Measurements from ENCODE around the gene CCNG2. TPM values are rescaled to one million over a fixed set of nuclear protein-coding genes. Genes with fewer than 3 reads are reported as not detected.

The CCNG2 gene
- total RNA-seq, 4 donors from 2014 or later: 31.7 to 75.1 (median 40.0) TPM

DNA sequence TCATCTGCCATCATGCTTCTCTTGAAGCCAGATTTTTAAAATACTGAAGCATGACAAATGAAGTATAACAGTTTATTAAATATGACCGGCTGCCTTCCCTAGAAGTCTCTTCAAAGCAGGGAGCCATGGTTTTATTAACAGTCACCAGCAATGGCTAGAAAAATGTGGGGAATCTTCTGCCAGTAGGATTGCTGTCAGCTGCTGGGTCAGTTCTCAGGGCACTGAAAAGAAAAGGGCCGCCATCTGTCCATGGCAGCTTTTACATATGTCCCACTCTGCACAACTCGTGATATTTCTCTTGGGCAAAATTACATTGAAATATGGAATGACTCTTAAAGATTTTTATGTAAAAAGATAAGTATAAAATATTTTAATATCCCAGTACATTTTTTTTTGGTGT is 2.8 kb downstream of the CCNG2 start:
- intact Hi-C loops (cut with DNase I; ENCODE audit: low total_unique reads): no loop called here

GRCh38 chr4:77163641-77164040 is 6.6 kb downstream of the CCNG2 start:
- no peak overlapping the region for H3K4me3 ChIP-seq (ENCODE audit: low read depth, poor library complexity, severe bottlenecking)
- intact Hi-C loops (cut with DNase I; ENCODE audit: low total_unique reads): no loop called here
- no peak for TF ChIP-seq POLR2A (IDR thresholded peaks at IDR 0.05)
- TF ChIP-seq, protein P1, sequence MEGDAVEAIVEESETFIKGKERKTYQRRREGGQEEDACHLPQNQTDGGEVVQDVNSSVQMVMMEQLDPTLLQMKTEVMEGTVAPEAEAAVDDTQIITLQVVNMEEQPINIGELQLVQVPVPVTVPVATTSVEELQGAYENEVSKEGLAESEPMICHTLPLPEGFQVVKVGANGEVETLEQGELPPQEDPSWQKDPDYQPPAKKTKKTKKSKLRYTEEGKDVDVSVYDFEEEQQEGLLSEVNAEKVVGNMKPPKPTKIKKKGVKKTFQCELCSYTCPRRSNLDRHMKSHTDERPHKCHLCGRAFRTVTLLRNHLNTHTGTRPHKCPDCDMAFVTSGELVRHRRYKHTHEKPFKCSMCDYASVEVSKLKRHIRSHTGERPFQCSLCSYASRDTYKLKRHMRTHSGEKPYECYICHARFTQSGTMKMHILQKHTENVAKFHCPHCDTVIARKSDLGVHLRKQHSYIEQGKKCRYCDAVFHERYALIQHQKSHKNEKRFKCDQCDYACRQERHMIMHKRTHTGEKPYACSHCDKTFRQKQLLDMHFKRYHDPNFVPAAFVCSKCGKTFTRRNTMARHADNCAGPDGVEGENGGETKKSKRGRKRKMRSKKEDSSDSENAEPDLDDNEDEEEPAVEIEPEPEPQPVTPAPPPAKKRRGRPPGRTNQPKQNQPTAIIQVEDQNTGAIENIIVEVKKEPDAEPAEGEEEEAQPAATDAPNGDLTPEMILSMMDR (IDR thresholded peaks at IDR 0.05): no peak
- no peak for DNase-seq (ENCODE audit: low spot score in 2 of 2)
- 73 to 78% methylated on average over 4 of the region's 4 CpGs for WGBS, 2 donors

More for the DNA sequence above, 2.8 kb downstream of the CCNG2 start:
- TF ChIP-seq, protein P1 (IDR thresholded peaks at IDR 0.05): no peak
- no peak for TF ChIP-seq POLR2A (IDR thresholded peaks at IDR 0.05)
- no peak for DNase-seq (ENCODE audit: low spot score in 2 of 2)
- no peak overlapping the region for H3K4me3 ChIP-seq (ENCODE audit: low read depth, poor library complexity, severe bottlenecking)
- WGBS, 2 donors: 53 to 58% methylated on average over 3 of the region's 3 CpGs

- 80 to 94% methylated on average over 1 of the region's 1 CpG for WGBS, 2 donors
- intact Hi-C loops (cut with DNase I; ENCODE audit: low total_unique reads): no loop called here
These were observed 10.2 kb downstream of the CCNG2 start for GRCh38 chr4:77167173-77167572.

GRCh38 chr4:77167866-77168265 is 10.9 kb downstream of the CCNG2 start:
- TF ChIP-seq POLR2A (IDR thresholded peaks at IDR 0.05): no peak
- TF ChIP-seq, protein P1 (IDR thresholded peaks at IDR 0.05): no peak
- no peak for DNase-seq (ENCODE audit: low spot score in 2 of 2)
- WGBS, 2 donors: 73 to 86% methylated on average over 3 of the region's 3 CpGs
- intact Hi-C loops (cut with DNase I; ENCODE audit: low total_unique reads): no loop called here
- no peak overlapping the region for H3K4me3 ChIP-seq (ENCODE audit: low read depth, poor library complexity, severe bottlenecking)

More at GRCh38 chr4:77167173-77167572, 10.2 kb downstream of the CCNG2 start:
- no peak for DNase-seq (ENCODE audit: low spot score in 2 of 2)
- TF ChIP-seq, protein P1 (IDR thresholded peaks at IDR 0.05): no peak
- TF ChIP-seq POLR2A (IDR thresholded peaks at IDR 0.05): no peak
- H3K4me3 ChIP-seq (ENCODE audit: low read depth, poor library complexity, severe bottlenecking): no peak overlapping the region

DNA sequence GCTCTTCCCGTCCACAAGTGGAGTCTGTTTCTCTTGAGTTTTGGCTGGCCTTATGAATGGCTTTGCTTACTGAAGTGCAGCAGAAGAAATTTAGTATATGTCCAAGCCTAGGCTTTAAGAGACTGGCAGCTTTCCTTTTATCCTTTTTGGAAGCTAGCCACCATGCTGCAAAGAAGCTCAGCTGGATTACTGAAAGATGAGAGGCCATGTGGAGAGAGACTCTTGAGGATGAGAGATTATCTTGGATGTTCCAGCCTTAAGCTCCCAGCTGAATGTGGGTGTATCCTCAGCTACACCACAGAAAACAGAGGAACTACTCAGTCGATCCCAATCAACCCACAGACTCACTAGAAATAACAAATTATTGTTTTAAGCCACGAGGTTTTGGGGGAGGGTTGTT is 12.5 kb downstream of the CCNG2 start:
- no peak for DNase-seq (ENCODE audit: low spot score in 2 of 2)
- 39 to 50% methylated on average over 3 of the region's 3 CpGs for WGBS, 2 donors
- H3K4me3 ChIP-seq (ENCODE audit: low read depth, poor library complexity, severe bottlenecking): no peak overlapping the region
- TF ChIP-seq, protein P1 (IDR thresholded peaks at IDR 0.05): no peak
- TF ChIP-seq POLR2A (IDR thresholded peaks at IDR 0.05): no peak
- intact Hi-C loops (cut with DNase I; ENCODE audit: low total_unique reads): no loop called here

DNA sequence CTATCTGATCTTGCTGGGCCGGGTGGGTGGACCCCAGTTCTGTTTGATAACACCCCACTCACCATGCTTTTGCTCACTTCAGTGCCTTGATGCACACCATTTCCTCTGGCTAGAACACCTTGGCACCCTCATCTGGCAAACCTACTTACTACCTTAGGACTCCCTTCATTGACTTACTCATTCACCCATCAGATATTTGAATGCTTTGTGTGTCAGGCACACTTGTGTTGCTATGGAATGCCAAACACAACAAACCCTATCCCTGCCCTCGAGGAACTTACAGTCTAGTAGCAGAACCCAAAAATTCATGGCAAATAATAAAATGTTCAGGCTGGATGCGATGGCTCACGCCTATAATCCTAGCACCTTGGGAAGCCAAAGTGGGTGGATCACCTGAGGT is 13.9 kb downstream of the CCNG2 start:
- intact Hi-C loops (cut with DNase I; ENCODE audit: low total_unique reads): no loop called here

More for the DNA sequence above, 13.9 kb downstream of the CCNG2 start:
- 85% methylated on average over 4 of the region's 4 CpGs for WGBS, 2 donors
- TF ChIP-seq, protein P1 (IDR thresholded peaks at IDR 0.05): no peak
- TF ChIP-seq POLR2A (IDR thresholded peaks at IDR 0.05): no peak
- no peak for DNase-seq (ENCODE audit: low spot score in 2 of 2)
- no peak overlapping the region for H3K4me3 ChIP-seq (ENCODE audit: low read depth, poor library complexity, severe bottlenecking)

Data from lower leg skin (tissue), 4 donors.